Uterus (tissue), 2 donors: ENCODE data around the gene BOLA1.

Experiments
- CTCF ChIP-seq, 4 experiments: fragments of 200-600 bp in 2 of 4; fragments of 450-650 bp in 2 of 4; sonication (generic) in 2 of 4; IDR thresholded peaks; one replicate each; pipeline ENCODE4 v1.5.1; 2016 to 2019; ENCODE audit warnings: antibody characterized with exemption in 4 of 4, mild to moderate bottlenecking in 2 of 4, moderate library complexity in 1 of 4
- POLR2A ChIP-seq, 2 donors: fragments of 450-650 bp; IDR thresholded peaks; one replicate each; pipeline ENCODE4 v1.6.1; 2016; ENCODE audit warnings: antibody characterized with exemption in 2 of 2, mild to moderate bottlenecking in 1 of 2, moderate library complexity in 1 of 2

DNA sequence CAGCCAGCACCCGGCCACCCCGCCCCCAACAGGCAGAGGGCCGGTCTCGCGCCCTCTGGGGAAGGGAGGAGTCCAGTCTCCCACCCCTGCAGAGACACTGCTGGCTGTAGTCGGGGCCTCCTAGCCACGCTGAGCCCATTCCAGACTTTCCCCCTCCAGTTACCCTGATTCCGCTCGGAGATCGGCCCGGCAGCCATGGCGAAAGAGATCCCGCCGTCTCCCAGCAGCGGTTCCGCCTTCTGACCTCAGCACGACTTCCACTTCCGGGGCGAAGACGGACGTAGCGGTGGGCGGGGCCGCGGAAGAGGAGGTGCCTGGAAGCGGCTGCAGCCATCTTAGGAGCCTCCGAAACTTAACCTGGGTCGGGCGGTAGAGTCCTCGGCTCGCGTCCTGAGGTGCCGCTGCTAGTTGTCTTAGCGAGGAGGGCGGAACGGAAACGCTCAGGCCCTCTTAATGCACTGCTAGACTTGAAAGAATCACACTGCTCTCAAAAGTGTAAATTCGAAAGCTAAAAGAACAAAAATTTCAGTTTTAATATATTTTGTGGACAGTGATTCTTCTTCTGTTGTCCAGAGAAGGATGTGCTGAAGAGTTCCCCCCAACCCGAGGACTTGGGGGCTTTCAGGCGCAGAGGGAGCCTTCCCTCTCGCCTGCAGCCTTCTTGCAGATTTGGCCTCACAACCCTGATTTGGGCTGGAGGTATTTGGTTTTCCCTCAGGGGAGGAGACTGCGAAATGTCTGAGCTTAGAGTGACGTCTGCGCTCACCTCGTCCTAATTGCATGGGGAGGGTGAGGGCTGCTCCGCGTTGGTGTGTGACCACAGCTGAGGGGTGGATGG lies 28.4 kb downstream of the BOLA1 start, which contains the start of gene SF3B4:
- TF ChIP-seq CTCF (IDR thresholded peaks at IDR 0.05) (peak in 2 of 4 experiments; percentile 16 to 26), POLR2A (IDR thresholded peaks at IDR 0.05) (peak; percentile 98)
